K562 (cell line): ENCODE results near the gene SEPTIN1. TPM values are rescaled to one million over a fixed set of nuclear protein-coding genes. Genes with fewer than 3 reads are reported as not detected.

Experiments used
- CBFA2T3 ChIP-seq: fragments of 450-650 bp; IDR thresholded peaks from 2 replicates; pipeline ENCODE4 v1.6.1; 2017
- COPS2 ChIP-seq: fragments of 450-650 bp; conservative IDR thresholded peaks from 2 replicates; pipeline ENCODE4 v1.6.1; 2016; ENCODE audit warnings: mild to moderate bottlenecking, moderate library complexity
- DMBX1 ChIP-seq: fragments of 250-450 bp; sonication (Bioruptor Pico); IDR thresholded peaks from 2 replicates; pipeline ENCODE4 v1.8.0; 2022; ENCODE audit warnings: inconsistent platforms, mild to moderate bottlenecking, moderate library complexity, borderline replicate concordance
- ERF ChIP-seq: fragments of 450-650 bp; formaldehyde crosslinking; IDR thresholded peaks from 2 replicates; pipeline ENCODE4 v1.4.0; 2020; ENCODE audit warnings: mild to moderate bottlenecking, mixed read lengths
- ETV6 ChIP-seq, 3 experiments: fragments of 150-350 bp in 1 of 3; sonication (generic) in 1 of 3; formaldehyde crosslinking in 1 of 3; IDR thresholded peaks; 2 replicates each; pipeline versions ENCODE4 v1.6.1 to v1.8.0; 2014 to 2022; ENCODE audit warnings: borderline replicate concordance in 2 of 3, low read depth in 2 of 3, antibody characterized with exemption in 1 of 3, low read length in 1 of 3, mild to moderate bottlenecking in 1 of 3, missing genetic modification reagents in 1 of 3
- HDAC8 ChIP-seq: fragments of 450-650 bp; IDR thresholded peaks from 2 replicates; pipeline ENCODE4 v1.6.1; 2016; ENCODE audit warnings: mild to moderate bottlenecking, missing genetic modification characterization, moderate library complexity, missing compliant biosample characterization
- HLTF ChIP-seq: fragments of 450-650 bp; IDR thresholded peaks from 2 replicates; pipeline ENCODE4 v1.6.1; 2016
- HSF4 ChIP-seq: fragments of 250-450 bp; sonication (Bioruptor Pico); IDR thresholded peaks from 2 replicates; pipeline ENCODE4 v2.1.2; 2022; ENCODE audit warnings: mild to moderate bottlenecking, moderate library complexity, borderline replicate concordance
- IRF2 ChIP-seq: sonication (generic); formaldehyde crosslinking; IDR thresholded peaks from 2 replicates; pipeline ENCODE4 v1.8.1; 2022; ENCODE audit warnings: mild to moderate bottlenecking, missing genetic modification reagents
- KAT7 ChIP-seq: sonication (generic); formaldehyde crosslinking; IDR thresholded peaks from 2 replicates; pipeline ENCODE4 v1.8.0; 2022; ENCODE audit warnings: missing genetic modification reagents, mild to moderate bottlenecking, borderline replicate concordance
- KLF1 ChIP-seq: fragments of 450-650 bp; IDR thresholded peaks from 2 replicates; pipeline ENCODE4 v1.6.1; 2016; ENCODE audit warnings: missing genetic modification characterization, missing compliant biosample characterization
- NCOA6 ChIP-seq: fragments of 450-650 bp; IDR thresholded peaks from 2 replicates; pipeline ENCODE4 v1.6.1; 2017; ENCODE audit warnings: mild to moderate bottlenecking
- POLR2H ChIP-seq: IDR thresholded peaks from 2 replicates; pipeline ENCODE4 v1.6.1; 2016; ENCODE audit warnings: missing genetic modification characterization, low read depth, mild to moderate bottlenecking, control low read depth, missing compliant biosample characterization, moderate library complexity
- RFX1 ChIP-seq: fragments of 450-650 bp; IDR thresholded peaks from 2 replicates; pipeline ENCODE4 v1.6.1; 2016; ENCODE audit warnings: mild to moderate bottlenecking, moderate library complexity
- STAT5B ChIP-seq: fragments of 250-450 bp; sonication (Bioruptor Pico); IDR thresholded peaks from 2 replicates; pipeline ENCODE4 v1.8.0; 2021; ENCODE audit warnings: mild to moderate bottlenecking, inconsistent platforms
- TFAM ChIP-seq: fragments of 250-450 bp; sonication (Bioruptor Pico); conservative IDR thresholded peaks from 2 replicates; pipeline ENCODE4 v1.5.0; 2021; ENCODE audit warnings: mild to moderate bottlenecking, moderate library complexity
- ZEB2 ChIP-seq: fragments of 450-650 bp; IDR thresholded peaks from 2 replicates; pipeline ENCODE4 v1.6.1; 2016
- ZNF444 ChIP-seq: fragments of 250-450 bp; sonication (Bioruptor Pico); IDR thresholded peaks from 2 replicates; pipeline ENCODE4 v1.4.0; 2020; ENCODE audit warnings: mild to moderate bottlenecking, moderate library complexity
- ZNF57 ChIP-seq: fragments of 450-650 bp; formaldehyde crosslinking; IDR thresholded peaks from 2 replicates; pipeline ENCODE4 v1.4.0; 2020; ENCODE audit warnings: mild to moderate bottlenecking, moderate library complexity
- ZNF584 ChIP-seq: fragments of 200-800 bp; sonication (Bioruptor generic); IDR thresholded peaks from 2 replicates; pipeline ENCODE4 v1.6.1; 2016; ENCODE audit warnings: low read depth, mild to moderate bottlenecking, missing genetic modification characterization, missing compliant biosample characterization
- polyA plus RNA-seq, 8 experiments: library from polyadenylated mRNA; depleted of rRNA in 4 of 8; stranded (reverse) in 5 of 8; unstranded in 3 of 8; fragments of >200 nt; fragmentation: Nextera tagmentation in 2 of 8; fragmentation: Illumina TruSeq in 1 of 8; extraction: Ambion mirVana in 2 of 8; extraction: Trizol in 1 of 8; gene quantifications; 2 replicates each; pipeline versions ENCODE4 v1.2.1 to v1.2.3, GENCODE V29; 2011 to 2014; ENCODE audit warnings: inconsistent platforms in 1 of 8, missing spikeins in 1 of 8
- total RNA-seq, 7 experiments: library from RNA; depleted of rRNA in 6 of 7; stranded (reverse); fragments of >200 nt in 6 of 7; fragmentation: Illumina TruSeq in 2 of 7; extraction: Trizol in 2 of 7; gene quantifications; 2 replicates each; pipeline versions ENCODE4 v1.2.1 to v1.2.3, GENCODE V29; 2011 to 2021; ENCODE audit warnings: low replicate concordance in 1 of 7
- TF ChIP-seq, protein P1 (sequence below): fragments of 450-650 bp; IDR thresholded peaks from 2 replicates; pipeline ENCODE4 v1.6.1; 2017; ENCODE audit warnings: antibody characterized with exemption, mild to moderate bottlenecking
- TF ChIP-seq, protein P2 (sequence below): fragments of 450-650 bp; formaldehyde crosslinking; IDR thresholded peaks from 2 replicates; pipeline ENCODE4 v1.4.0; 2022; ENCODE audit warnings: missing genetic modification characterization
- TF ChIP-seq, protein P3 (sequence below): fragments of 250-450 bp; sonication (Bioruptor Pico); IDR thresholded peaks from 2 replicates; pipeline ENCODE4 v1.8.0; 2022; ENCODE audit warnings: moderate library complexity, mild to moderate bottlenecking, inconsistent platforms
- TF ChIP-seq, protein P4 (sequence below): sonication (generic); formaldehyde crosslinking; IDR thresholded peaks from 2 replicates; pipeline ENCODE4 v1.8.0; 2022; ENCODE audit warnings: mild to moderate bottlenecking, missing genetic modification reagents

The SEPTIN1 gene
- total and polyA plus RNA-seq, 9 of the 15 experiments (the other 6 are each of a cell fraction or from before 2014, with no cell fraction given): 0.23 to 5.6 (median 1.7) TPM; not detected in 1

DNA sequence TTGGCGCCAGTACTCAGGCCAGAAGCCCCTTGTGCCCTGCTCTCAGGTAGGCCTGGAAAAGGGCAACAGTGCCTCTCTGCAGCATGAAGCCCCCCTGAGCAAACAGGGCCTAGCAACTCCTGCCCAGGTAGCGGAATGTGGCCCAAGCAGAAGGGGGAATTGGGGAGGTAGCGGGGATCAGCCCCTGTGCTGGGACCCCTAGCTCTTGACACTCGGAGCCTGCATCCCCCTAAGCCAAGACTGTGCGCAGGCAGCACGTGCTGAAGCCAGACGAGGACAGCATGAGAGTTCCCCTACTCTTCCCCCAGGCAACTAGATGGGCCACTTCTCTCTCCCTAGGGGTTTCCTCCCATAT lies 26.4 kb downstream of the SEPTIN1 start (continued):
- TF ChIP-seq HLTF (no peak), ERF (no peak), POLR2H (tag) (no peak), ZEB2 (no peak), CBFA2T3 (no peak), HSF4 (no peak), ETV6 (IDR thresholded peaks at IDR 0.05; ENCODE audit: borderline replicate concordance in 1 of 2, low read depth in 2 of 2, low read length in 1 of 2) (no peak), ETV6 (CRISPR knock-in tag; IDR thresholded peaks at IDR 0.05; ENCODE audit: borderline replicate concordance) (peak; percentile 77; the same call in 1 of the 2 replicates), HDAC8 (tag) (no peak), ZNF444 (CRISPR knock-in tag) (no peak), DMBX1 (CRISPR knock-in tag) (no peak), ZNF584 (CRISPR knock-in tag) (no peak), STAT5B (CRISPR knock-in tag) (no peak), RFX1 (no peak), IRF2 (no peak), KLF1 (tag) (0 out of 2 replicates have a peak, but pooled peaks have one; percentile 1), TFAM (CRISPR knock-in tag) (no peak), NCOA6 (no peak), COPS2 (no peak), KAT7 (CRISPR knock-in tag) (no peak), ZNF57 (CRISPR knock-in tag) (0 out of 2 replicates have a peak, but pooled peaks have one; percentile 44)
- TF ChIP-seq, protein P1, sequence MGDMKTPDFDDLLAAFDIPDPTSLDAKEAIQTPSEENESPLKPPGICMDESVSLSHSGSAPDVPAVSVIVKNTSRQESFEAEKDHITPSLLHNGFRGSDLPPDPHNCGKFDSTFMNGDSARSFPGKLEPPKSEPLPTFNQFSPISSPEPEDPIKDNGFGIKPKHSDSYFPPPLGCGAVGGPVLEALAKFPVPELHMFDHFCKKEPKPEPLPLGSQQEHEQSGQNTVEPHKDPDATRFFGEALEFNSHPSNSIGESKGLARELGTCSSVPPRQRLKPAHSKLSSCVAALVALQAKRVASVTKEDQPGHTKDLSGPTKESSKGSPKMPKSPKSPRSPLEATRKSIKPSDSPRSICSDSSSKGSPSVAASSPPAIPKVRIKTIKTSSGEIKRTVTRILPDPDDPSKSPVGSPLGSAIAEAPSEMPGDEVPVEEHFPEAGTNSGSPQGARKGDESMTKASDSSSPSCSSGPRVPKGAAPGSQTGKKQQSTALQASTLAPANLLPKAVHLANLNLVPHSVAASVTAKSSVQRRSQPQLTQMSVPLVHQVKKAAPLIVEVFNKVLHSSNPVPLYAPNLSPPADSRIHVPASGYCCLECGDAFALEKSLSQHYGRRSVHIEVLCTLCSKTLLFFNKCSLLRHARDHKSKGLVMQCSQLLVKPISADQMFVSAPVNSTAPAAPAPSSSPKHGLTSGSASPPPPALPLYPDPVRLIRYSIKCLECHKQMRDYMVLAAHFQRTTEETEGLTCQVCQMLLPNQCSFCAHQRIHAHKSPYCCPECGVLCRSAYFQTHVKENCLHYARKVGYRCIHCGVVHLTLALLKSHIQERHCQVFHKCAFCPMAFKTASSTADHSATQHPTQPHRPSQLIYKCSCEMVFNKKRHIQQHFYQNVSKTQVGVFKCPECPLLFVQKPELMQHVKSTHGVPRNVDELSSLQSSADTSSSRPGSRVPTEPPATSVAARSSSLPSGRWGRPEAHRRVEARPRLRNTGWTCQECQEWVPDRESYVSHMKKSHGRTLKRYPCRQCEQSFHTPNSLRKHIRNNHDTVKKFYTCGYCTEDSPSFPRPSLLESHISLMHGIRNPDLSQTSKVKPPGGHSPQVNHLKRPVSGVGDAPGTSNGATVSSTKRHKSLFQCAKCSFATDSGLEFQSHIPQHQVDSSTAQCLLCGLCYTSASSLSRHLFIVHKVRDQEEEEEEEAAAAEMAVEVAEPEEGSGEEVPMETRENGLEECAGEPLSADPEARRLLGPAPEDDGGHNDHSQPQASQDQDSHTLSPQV: peak; percentile 57; the same call in 1 of the 2 replicates
- TF ChIP-seq, protein P2, sequence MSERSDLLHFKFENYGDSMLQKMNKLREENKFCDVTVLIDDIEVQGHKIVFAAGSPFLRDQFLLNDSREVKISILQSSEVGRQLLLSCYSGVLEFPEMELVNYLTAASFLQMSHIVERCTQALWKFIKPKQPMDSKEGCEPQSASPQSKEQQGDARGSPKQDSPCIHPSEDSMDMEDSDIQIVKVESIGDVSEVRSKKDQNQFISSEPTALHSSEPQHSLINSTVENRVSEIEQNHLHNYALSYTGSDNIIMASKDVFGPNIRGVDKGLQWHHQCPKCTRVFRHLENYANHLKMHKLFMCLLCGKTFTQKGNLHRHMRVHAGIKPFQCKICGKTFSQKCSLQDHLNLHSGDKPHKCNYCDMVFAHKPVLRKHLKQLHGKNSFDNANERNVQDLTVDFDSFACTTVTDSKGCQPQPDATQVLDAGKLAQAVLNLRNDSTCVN (CRISPR knock-in tag): no peak
- TF ChIP-seq, protein P3, sequence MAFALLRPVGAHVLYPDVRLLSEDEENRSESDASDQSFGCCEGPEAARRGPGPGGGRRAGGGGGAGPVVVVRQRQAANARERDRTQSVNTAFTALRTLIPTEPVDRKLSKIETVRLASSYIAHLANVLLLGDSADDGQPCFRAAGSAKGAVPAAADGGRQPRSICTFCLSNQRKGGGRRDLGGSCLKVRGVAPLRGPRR (CRISPR knock-in tag): no peak
- TF ChIP-seq, protein P4, sequence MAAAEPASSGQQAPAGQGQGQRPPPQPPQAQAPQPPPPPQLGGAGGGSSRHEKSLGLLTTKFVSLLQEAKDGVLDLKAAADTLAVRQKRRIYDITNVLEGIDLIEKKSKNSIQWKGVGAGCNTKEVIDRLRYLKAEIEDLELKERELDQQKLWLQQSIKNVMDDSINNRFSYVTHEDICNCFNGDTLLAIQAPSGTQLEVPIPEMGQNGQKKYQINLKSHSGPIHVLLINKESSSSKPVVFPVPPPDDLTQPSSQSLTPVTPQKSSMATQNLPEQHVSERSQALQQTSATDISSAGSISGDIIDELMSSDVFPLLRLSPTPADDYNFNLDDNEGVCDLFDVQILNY: no peak
